ENCODE measurements around the gene SCAMP5. TPM values are rescaled to one million over a fixed set of nuclear protein-coding genes. Genes with fewer than 3 reads are reported as not detected.

Gene SCAMP5
- total RNA-seq, 1 donor from 2014 or later: 28.4 TPM

DNA sequence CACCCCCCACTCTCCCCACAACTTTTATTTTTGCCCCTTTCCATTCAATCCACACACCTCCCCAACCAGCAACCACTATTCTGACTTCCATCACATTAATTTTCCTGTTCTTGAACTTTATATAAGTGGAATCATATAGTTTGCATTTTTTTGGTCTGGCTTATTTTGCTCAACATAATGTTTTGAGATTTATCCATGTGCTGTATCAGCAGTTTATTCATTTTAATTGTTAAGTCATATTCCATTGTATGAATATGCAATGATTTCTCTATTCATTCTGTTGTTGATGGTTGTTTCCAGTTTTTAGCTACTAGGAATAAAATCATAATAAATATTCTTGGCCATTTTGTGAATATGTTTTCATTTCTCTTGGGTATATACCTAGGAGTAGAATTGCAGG lies 5.8 kb upstream of the SCAMP5 start:
- no peak for DNase-seq (ENCODE audit: low spot score in 2 of 2, unreplicated experiment in 2 of 2)
- TF ChIP-seq, protein P1, sequence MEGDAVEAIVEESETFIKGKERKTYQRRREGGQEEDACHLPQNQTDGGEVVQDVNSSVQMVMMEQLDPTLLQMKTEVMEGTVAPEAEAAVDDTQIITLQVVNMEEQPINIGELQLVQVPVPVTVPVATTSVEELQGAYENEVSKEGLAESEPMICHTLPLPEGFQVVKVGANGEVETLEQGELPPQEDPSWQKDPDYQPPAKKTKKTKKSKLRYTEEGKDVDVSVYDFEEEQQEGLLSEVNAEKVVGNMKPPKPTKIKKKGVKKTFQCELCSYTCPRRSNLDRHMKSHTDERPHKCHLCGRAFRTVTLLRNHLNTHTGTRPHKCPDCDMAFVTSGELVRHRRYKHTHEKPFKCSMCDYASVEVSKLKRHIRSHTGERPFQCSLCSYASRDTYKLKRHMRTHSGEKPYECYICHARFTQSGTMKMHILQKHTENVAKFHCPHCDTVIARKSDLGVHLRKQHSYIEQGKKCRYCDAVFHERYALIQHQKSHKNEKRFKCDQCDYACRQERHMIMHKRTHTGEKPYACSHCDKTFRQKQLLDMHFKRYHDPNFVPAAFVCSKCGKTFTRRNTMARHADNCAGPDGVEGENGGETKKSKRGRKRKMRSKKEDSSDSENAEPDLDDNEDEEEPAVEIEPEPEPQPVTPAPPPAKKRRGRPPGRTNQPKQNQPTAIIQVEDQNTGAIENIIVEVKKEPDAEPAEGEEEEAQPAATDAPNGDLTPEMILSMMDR (IDR thresholded peaks at IDR 0.05; ENCODE audit: unreplicated experiment): no peak
- Mint-ChIP-seq H3K27me3 (ENCODE audit: low read depth) (peaks cover 54% of the 10 kb centered on the region), H3K9me3 (no peaks in the 10 kb centered on the region), H3K4me3 (no peak overlapping the region), H3K36me3 (no peaks in the 10 kb centered on the region), H3K4me1 (no peaks in the 10 kb centered on the region), H3K27ac (no peak overlapping the region)

DNA sequence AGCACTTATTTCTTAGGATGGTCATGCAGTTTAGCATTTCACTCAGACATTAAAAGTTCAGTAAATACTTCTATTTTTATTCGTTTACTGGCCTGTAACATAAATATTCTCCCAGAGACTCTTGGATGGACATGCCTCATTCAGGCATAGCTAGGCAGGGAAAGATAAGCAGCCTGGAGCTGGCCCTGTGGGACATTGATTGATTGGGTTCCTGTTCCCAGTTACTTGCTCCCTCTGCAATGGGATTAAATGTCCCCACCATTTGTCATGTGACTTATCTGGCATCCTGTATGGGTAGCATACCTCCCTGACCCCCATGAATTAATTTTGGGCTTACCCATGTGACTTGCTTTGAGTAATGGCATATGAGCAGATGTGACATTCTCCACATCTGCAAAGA lies 2.7 kb upstream of the SCAMP5 start:
- Mint-ChIP-seq H3K4me1 (peaks cover 9% of the 10 kb centered on the region), H3K27ac (no peak overlapping the region), H3K9me3 (peaks cover 5% of the 10 kb centered on the region), H3K4me3 (no peak overlapping the region), H3K36me3 (peaks cover 5% of the 10 kb centered on the region), H3K27me3 (ENCODE audit: low read depth) (peaks cover 46% of the 10 kb centered on the region)
- DNase-seq (ENCODE audit: low spot score in 2 of 2, unreplicated experiment in 2 of 2): no peak
- TF ChIP-seq, protein P1 (IDR thresholded peaks at IDR 0.05; ENCODE audit: unreplicated experiment): no peak

DNA sequence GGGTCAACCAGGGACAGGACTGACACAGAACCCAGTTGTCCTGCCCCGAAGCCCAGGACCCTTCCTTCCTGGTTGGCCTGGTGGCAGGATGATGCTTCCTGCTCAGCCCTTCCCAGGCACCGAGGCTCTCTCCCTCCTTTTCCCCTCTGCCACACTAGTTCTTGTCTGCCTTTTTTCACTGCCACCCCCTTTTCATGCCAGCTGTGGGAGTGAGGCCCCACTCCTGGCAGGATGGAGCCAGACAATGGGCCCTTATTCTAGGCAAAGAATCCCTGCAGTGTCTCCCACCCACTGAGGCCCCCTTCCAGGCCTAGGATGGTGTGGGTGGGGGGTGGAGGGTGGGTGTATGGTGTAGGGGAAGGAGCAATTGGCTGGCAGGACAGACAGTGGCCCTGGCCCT lies 1.1 kb upstream of the SCAMP5 start:
- H3K27me3 Mint-ChIP-seq (ENCODE audit: low read depth): peaks cover 43% of the 10 kb centered on the region
- TF ChIP-seq, protein P1 (IDR thresholded peaks at IDR 0.05; ENCODE audit: unreplicated experiment): no peak
- H3K4me1 Mint-ChIP-seq: peaks cover 9% of the 10 kb centered on the region
- H3K4me3 Mint-ChIP-seq: no peak overlapping the region
- DNase-seq (ENCODE audit: low spot score in 2 of 2, unreplicated experiment in 2 of 2): no peak
- H3K27ac Mint-ChIP-seq: no peak overlapping the region
- peaks cover 6% of the 10 kb centered on the region for H3K36me3 Mint-ChIP-seq
- H3K9me3 Mint-ChIP-seq: peaks cover 7% of the 10 kb centered on the region

DNA sequence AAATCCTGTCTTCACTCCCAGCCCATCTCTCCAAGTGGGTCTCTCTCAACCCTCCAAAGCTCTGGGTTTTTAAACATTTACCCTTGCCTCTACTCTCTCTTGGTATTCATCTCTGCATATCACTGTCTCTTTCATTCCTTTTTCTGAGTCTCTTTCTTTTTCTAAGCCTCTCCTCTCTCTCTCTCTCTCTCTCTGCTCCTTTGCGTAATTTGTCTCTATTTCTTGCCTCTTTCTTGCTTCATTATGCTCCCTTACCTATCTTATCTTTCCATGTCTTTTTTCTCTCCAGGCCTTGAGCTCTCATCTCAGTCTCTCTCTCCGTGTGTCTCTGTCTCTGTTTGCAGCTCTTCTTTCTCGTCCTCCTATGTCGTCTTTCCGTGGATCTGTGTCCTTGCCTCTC lies 678 bp upstream of the SCAMP5 start:
- DNase-seq (ENCODE audit: low spot score in 2 of 2, unreplicated experiment in 2 of 2): no peak
- H3K4me3 Mint-ChIP-seq: peak overlapping the region; percentile 75

DNA sequence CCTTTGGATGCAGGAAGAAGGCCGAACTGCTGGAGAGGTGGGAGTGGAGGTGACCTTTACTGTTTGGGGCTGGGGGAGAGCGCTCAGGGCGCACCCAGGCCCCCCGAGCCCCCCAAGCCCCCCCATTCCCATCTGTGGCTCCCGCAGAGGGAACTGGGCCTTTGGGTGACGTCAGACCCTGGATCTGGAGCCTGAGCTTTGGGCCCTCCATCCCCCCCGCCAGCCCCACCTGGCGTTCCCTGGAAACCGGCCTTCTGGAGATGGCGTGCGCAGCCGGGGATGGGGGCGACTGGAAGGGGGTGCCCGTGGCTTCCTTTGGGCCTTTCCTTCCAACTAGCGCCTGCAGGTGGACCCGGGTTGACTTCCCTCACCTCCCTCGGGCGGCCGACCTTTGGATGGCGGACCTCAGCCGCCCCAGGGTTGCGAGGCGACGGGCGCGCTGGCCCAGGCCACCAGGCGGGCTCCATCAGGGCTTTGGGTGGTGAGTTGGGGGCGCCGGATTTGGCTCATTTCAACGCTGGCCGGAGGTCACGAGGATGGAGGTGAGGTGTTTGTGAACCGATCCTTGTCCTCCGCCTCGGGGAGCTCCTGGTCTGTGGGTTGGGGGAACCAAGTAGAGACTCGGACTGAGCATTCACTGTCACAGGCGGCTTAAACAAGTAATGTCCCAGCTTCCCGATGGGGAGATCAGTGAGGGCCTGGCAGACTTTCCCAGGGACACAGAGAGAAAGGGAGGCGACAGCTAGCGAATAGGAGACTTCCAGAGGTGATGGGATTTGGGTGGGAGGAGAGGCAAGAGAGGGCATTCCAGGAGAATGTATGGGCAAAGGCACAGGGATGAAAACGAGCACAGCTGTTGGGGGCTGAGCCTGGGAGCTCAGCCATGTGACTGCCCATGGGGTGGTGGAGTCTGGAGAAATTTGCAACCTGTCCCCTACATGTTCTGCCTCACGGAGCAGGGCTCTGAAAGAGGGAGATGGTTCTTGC lies 709 bp downstream of the SCAMP5 start:
- peaks cover 9% of the 10 kb centered on the region for H3K4me1 Mint-ChIP-seq
- peak overlapping the region; percentile 75 for H3K4me3 Mint-ChIP-seq
- peaks cover 8% of the 10 kb centered on the region for H3K36me3 Mint-ChIP-seq
- H3K9me3 Mint-ChIP-seq: peaks cover 7% of the 10 kb centered on the region
- no peak overlapping the region for H3K27ac Mint-ChIP-seq
- peaks cover 31% of the 10 kb centered on the region for H3K27me3 Mint-ChIP-seq (ENCODE audit: low read depth)
- peak in 1 of 2 experiments; percentile 44 for DNase-seq (ENCODE audit: low spot score in 2 of 2, unreplicated experiment in 2 of 2)
- TF ChIP-seq, protein P1 (IDR thresholded peaks at IDR 0.05; ENCODE audit: unreplicated experiment): no peak

More for the DNA sequence above, 678 bp upstream of the SCAMP5 start:
- H3K27me3 Mint-ChIP-seq (ENCODE audit: low read depth): peaks cover 39% of the 10 kb centered on the region
- peaks cover 7% of the 10 kb centered on the region for H3K9me3 Mint-ChIP-seq
- H3K27ac Mint-ChIP-seq: no peak overlapping the region
- peaks cover 9% of the 10 kb centered on the region for H3K4me1 Mint-ChIP-seq
- TF ChIP-seq, protein P1 (IDR thresholded peaks at IDR 0.05; ENCODE audit: unreplicated experiment): no peak
- H3K36me3 Mint-ChIP-seq: peaks cover 7% of the 10 kb centered on the region
